Adrenal gland (tissue), 5 donors: Measurements from ENCODE around the gene PALMD.

Experiments
- POLR2A ChIP-seq, 2 donors: fragments of 450-650 bp; IDR thresholded peaks; one replicate each; pipeline ENCODE4 v1.6.1; 2017; ENCODE audit warnings: antibody characterized with exemption in 2 of 2, mild to moderate bottlenecking in 2 of 2, moderate library complexity in 1 of 2
- TF ChIP-seq, protein P1 (sequence below), 6 experiments: fragments of 450-650 bp in 4 of 6; fragments of 200-600 bp in 2 of 6; sonication (generic) in 1 of 6; IDR thresholded peaks; 1 replicate in 5 of 6; 2 replicates in 1 of 6; pipeline versions ENCODE4 v1.5.1 to v1.8.0; 2016 to 2021; ENCODE audit warnings: antibody characterized with exemption in 6 of 6, mild to moderate bottlenecking in 2 of 6, moderate library complexity in 1 of 6
- donor health status: DM: no; HTN: no; CAD: no.

DNA sequence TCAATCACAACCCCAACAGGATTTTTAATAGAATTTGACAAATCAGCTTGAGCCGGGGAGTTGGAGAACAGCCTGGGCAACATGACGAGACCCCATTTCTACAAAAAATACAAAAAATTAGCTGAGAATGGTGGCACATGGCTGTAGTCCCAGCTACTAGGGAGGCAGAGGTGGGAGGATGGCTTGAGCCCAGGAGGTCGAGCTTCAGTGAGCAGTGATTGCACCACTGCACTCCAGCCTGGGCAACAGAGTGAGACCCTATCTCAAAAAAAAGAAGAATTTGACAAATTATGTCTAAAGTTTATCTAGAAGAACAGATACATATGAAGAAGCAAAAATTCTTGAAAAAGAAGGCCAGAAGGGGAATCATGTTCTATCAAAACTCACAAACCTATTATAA lies 77.3 kb downstream of the PALMD start:
- TF ChIP-seq, protein P1, sequence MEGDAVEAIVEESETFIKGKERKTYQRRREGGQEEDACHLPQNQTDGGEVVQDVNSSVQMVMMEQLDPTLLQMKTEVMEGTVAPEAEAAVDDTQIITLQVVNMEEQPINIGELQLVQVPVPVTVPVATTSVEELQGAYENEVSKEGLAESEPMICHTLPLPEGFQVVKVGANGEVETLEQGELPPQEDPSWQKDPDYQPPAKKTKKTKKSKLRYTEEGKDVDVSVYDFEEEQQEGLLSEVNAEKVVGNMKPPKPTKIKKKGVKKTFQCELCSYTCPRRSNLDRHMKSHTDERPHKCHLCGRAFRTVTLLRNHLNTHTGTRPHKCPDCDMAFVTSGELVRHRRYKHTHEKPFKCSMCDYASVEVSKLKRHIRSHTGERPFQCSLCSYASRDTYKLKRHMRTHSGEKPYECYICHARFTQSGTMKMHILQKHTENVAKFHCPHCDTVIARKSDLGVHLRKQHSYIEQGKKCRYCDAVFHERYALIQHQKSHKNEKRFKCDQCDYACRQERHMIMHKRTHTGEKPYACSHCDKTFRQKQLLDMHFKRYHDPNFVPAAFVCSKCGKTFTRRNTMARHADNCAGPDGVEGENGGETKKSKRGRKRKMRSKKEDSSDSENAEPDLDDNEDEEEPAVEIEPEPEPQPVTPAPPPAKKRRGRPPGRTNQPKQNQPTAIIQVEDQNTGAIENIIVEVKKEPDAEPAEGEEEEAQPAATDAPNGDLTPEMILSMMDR (IDR thresholded peaks at IDR 0.05) = no peak
- no peak for TF ChIP-seq POLR2A (IDR thresholded peaks at IDR 0.05)
